Astrocyte (in vitro differentiated cells and primary cell): ENCODE measurements around the gene PTGR3. TPM values are rescaled to one million over a fixed set of nuclear protein-coding genes. Genes with fewer than 3 reads are reported as not detected.

ENCODE experiments used
- DNase-seq: peaks from one replicate; pipeline ENCODE4 v3.0.0-alpha.2; 2010; ENCODE audit warnings: low read depth
- FAIRE-seq: peaks from 2 replicates; lab custom pipeline; 2011; peaks lifted over from hg19 to GRCh38; lab: Jason Lieb, UNC
- H2AFZ ChIP-seq: 2 replicates; pipeline ENCODE4 v1.6.0; 2012; ENCODE audit warnings: low read depth, low read length, inconsistent platforms
- H3K27ac ChIP-seq: 2 replicates; pipeline ENCODE4 v1.5.1; 2011; ENCODE audit warnings: low read depth, low read length, inconsistent platforms
- H3K27me3 ChIP-seq: 2 replicates; pipeline ENCODE4 v1.6.0; 2011; ENCODE audit warnings: low read length, inconsistent platforms; ENCODE audit not compliant: insufficient read depth
- H3K36me3 ChIP-seq: 2 replicates; pipeline ENCODE4 v1.5.1; 2011; ENCODE audit warnings: low read length, inconsistent platforms; ENCODE audit not compliant: insufficient read depth
- H3K4me1 ChIP-seq: 2 replicates; pipeline ENCODE4 v1.5.1; 2011; ENCODE audit warnings: low read length, inconsistent platforms; ENCODE audit not compliant: insufficient read depth
- H3K4me2 ChIP-seq: 2 replicates; pipeline ENCODE4 v1.6.0; 2012; ENCODE audit warnings: low read length, inconsistent platforms
- H3K4me3 ChIP-seq: 2 replicates; pipeline ENCODE4 v1.5.1; 2011; ENCODE audit warnings: low read depth, mild to moderate bottlenecking, low read length, inconsistent platforms; ENCODE audit not compliant: insufficient read depth
- H3K79me2 ChIP-seq: 2 replicates; pipeline ENCODE4 v1.6.0; 2012; ENCODE audit warnings: mild to moderate bottlenecking, low read length, inconsistent platforms; ENCODE audit not compliant: insufficient read depth
- H3K9ac ChIP-seq: 2 replicates; pipeline ENCODE4 v1.6.0; 2012; ENCODE audit warnings: mild to moderate bottlenecking, low read length, inconsistent platforms
- H3K9me3 ChIP-seq: 2 replicates; pipeline ENCODE4 v1.5.1; 2012; ENCODE audit warnings: low read depth, mild to moderate bottlenecking, low read length, inconsistent platforms; ENCODE audit not compliant: insufficient read depth
- H4K20me1 ChIP-seq: 2 replicates; pipeline ENCODE4 v1.6.0; 2012; ENCODE audit warnings: low read length, inconsistent platforms; ENCODE audit not compliant: insufficient read depth
- H3K27ac Mint-ChIP-seq: one replicate; pipeline ENCODE4 v1.8.0; 2021; ENCODE audit warnings: mild to moderate bottlenecking, mixed read lengths; ENCODE audit not compliant: unreplicated experiment
- H3K27me3 Mint-ChIP-seq: one replicate; pipeline ENCODE4 v1.8.0; 2021; ENCODE audit warnings: low read depth, mixed read lengths; ENCODE audit not compliant: unreplicated experiment
- H3K36me3 Mint-ChIP-seq: one replicate; pipeline ENCODE4 v1.8.0; 2021; ENCODE audit warnings: low read depth, mixed read lengths; ENCODE audit not compliant: unreplicated experiment
- H3K4me1 Mint-ChIP-seq: one replicate; pipeline ENCODE4 v1.8.0; 2021; ENCODE audit warnings: low read depth, mixed read lengths; ENCODE audit not compliant: unreplicated experiment
- H3K4me3 Mint-ChIP-seq: one replicate; pipeline ENCODE4 v1.8.0; 2021; ENCODE audit warnings: mild to moderate bottlenecking, moderate library complexity, mixed read lengths; ENCODE audit not compliant: unreplicated experiment
- H3K9me3 Mint-ChIP-seq: one replicate; pipeline ENCODE4 v1.8.0; 2021; ENCODE audit warnings: mild to moderate bottlenecking, mixed read lengths; ENCODE audit not compliant: unreplicated experiment
- CTCF ChIP-seq: IDR thresholded peaks from 2 replicates; pipeline ENCODE4 v1.5.1; 2011; ENCODE audit warnings: low read depth, mild to moderate bottlenecking, inconsistent platforms, low read length, moderate library complexity; ENCODE audit not compliant: insufficient read depth
- EZH2 ChIP-seq: IDR thresholded peaks from 2 replicates; pipeline ENCODE4 v1.6.1; 2012; ENCODE audit warnings: mild to moderate bottlenecking, low read length, inconsistent platforms; ENCODE audit not compliant: insufficient read depth
- total RNA-seq: library from RNA; stranded (reverse); gene quantifications from 2 replicates; pipeline ENCODE4 v1.2.1, GENCODE V29; 2021

Gene PTGR3
- total RNA-seq, 1 donor from 2014 or later = 8.4 TPM

- Mint-ChIP-seq H3K36me3 (no peaks in the 10 kb centered on the region), H3K4me1 (peaks cover 24% of the 10 kb centered on the region), H3K9me3 (no peaks in the 10 kb centered on the region), H3K4me3 (peak within 1 kb of the TSS; percentile 92), H3K27ac (peak within 1 kb of the TSS; percentile 81), H3K27me3 (peaks cover 31% of the 10 kb centered on the region)
- Histone ChIP-seq H4K20me1 (peaks cover 23% of the 10 kb centered on the region), H3K9me3 (no peaks in the 10 kb centered on the region), H3K4me1 (peaks cover 27% of the 10 kb centered on the region), H3K27ac (peak within 1 kb of the TSS; percentile 57), H3K36me3 (no peaks in the 10 kb centered on the region), H3K4me3 (peak within 1 kb of the TSS; percentile 79), H3K9ac (peak within 1 kb of the TSS; percentile 80), H3K4me2 (peak within 1 kb of the TSS; percentile 88), H3K27me3 (no peaks in the 10 kb centered on the region), H3K79me2 (peaks cover 45% of the 10 kb centered on the region), H2AFZ (peak within 1 kb of the TSS; percentile 80)
- TF ChIP-seq CTCF (no peak), EZH2 (no peak)
- FAIRE-seq (peak; percentile 49), DNase-seq (peak; percentile 83)
Measured at GRCh38 chr18:75210274-75211001, 1.5 kb upstream of the PTGR3 start, which contains the start of gene TSHZ1. TSHZ1 (plus strand) TSS chr18:75210797; CDS start chr18:75211877, 1,080 bp downstream.

- Histone ChIP-seq H2AFZ (peak overlapping the region; percentile 80), H3K4me3 (peak overlapping the region; percentile 79), H3K36me3 (no peaks in the 10 kb centered on the region), H3K4me1 (peaks cover 33% of the 10 kb centered on the region), H3K27me3 (no peaks in the 10 kb centered on the region), H3K9ac (peak overlapping the region; percentile 76), H3K27ac (peak overlapping the region; percentile 57), H3K79me2 (peaks cover 46% of the 10 kb centered on the region), H3K9me3 (no peaks in the 10 kb centered on the region), H3K4me2 (peak overlapping the region; percentile 88), H4K20me1 (peaks cover 28% of the 10 kb centered on the region)
- no peak overlapping the region for H3K27ac Mint-ChIP-seq
- H3K27me3 Mint-ChIP-seq = peaks cover 36% of the 10 kb centered on the region
- peak overlapping the region; percentile 92 for H3K4me3 Mint-ChIP-seq
- H3K36me3 Mint-ChIP-seq = no peaks in the 10 kb centered on the region
- FAIRE-seq = no peak
- DNase-seq = no peak
- TF ChIP-seq EZH2 = no peak
- peaks cover 26% of the 10 kb centered on the region for H3K4me1 Mint-ChIP-seq
- H3K9me3 Mint-ChIP-seq = no peaks in the 10 kb centered on the region
Measured at GRCh38 chr18:75209951-75210258, 966 bp upstream of the PTGR3 start.

GRCh38 chr18:75208836-75209128 is 157 bp downstream of the PTGR3 start:
- H3K4me1 ChIP-seq = peaks cover 37% of the 10 kb centered on the region
- Mint-ChIP-seq H3K27ac (no peak overlapping the region), H3K27me3 (peaks cover 37% of the 10 kb centered on the region), H3K36me3 (no peaks in the 10 kb centered on the region), H3K4me3 (peak overlapping the region; percentile 90), H3K4me1 (peaks cover 26% of the 10 kb centered on the region), H3K9me3 (no peaks in the 10 kb centered on the region)
- peak overlapping the region; percentile 79 for H3K4me3 ChIP-seq
- no peaks in the 10 kb centered on the region for H3K9me3 ChIP-seq
- H3K79me2 ChIP-seq = peaks cover 52% of the 10 kb centered on the region
- H4K20me1 ChIP-seq = peaks cover 37% of the 10 kb centered on the region
- H3K4me2 ChIP-seq = peak overlapping the region; percentile 88
- peak overlapping the region; percentile 76 for H3K9ac ChIP-seq
- DNase-seq (no peak), FAIRE-seq (no peak)
- H2AFZ ChIP-seq = peak overlapping the region; percentile 76
- H3K27me3 ChIP-seq = no peaks in the 10 kb centered on the region
- peak overlapping the region; percentile 70 for H3K27ac ChIP-seq
- H3K36me3 ChIP-seq = no peaks in the 10 kb centered on the region
- TF ChIP-seq CTCF = no peak
- TF ChIP-seq EZH2 = no peak
